H1 (cell line): ENCODE data around the gene MCFD2.
"Not testable (repeated sequence)": the region's sequence is repeated elsewhere in the genome, so short reads cannot be mapped to it uniquely, and the experiment has no call there.

Experiments
- CEBPB ChIP-seq: IDR thresholded peaks from 2 replicates; pipeline ENCODE4 v1.6.1; 2012; ENCODE audit warnings: low read depth, low read length
- PHF8 ChIP-seq: fragments of 200-600 bp; sonication (generic); conservative IDR thresholded peaks from 2 replicates; pipeline ENCODE4 v1.7.1; 2012; ENCODE audit warnings: low read depth, mild to moderate bottlenecking, inconsistent platforms, low read length, moderate library complexity
- POLR2A ChIP-seq, 2 experiments: IDR thresholded peaks; 1 replicate in 1 of 2; 2 replicates in 1 of 2; pipeline ENCODE4 v1.6.1; 2011; ENCODE audit warnings: low read depth in 2 of 2, low read length in 2 of 2, mild to moderate bottlenecking in 2 of 2; ENCODE audit errors: control extremely low read depth in 1 of 2
- POLR2AphosphoS5 ChIP-seq: IDR thresholded peaks from 2 replicates; pipeline ENCODE4 v1.6.1; 2011; ENCODE audit warnings: low read depth, low read length
- POU5F1 ChIP-seq: IDR thresholded peaks from 2 replicates; pipeline ENCODE4 v1.6.1; 2011; ENCODE audit warnings: low read depth, mild to moderate bottlenecking, low read length, moderate library complexity
- RBBP5 ChIP-seq: IDR thresholded peaks from 2 replicates; pipeline ENCODE4 v1.7.1; 2012; ENCODE audit warnings: low read depth, mild to moderate bottlenecking, inconsistent platforms, low read length, moderate library complexity, borderline replicate concordance
- RNF2 ChIP-seq: fragments of 200-900, 300-1000 bp; sonication (generic); IDR thresholded peaks from 2 replicates; pipeline ENCODE4 v1.7.1; 2016; ENCODE audit warnings: borderline replicate concordance, low read depth, mild to moderate bottlenecking, antibody characterized with exemption, low read length; ENCODE audit not compliant: poor library complexity, severe bottlenecking; ENCODE audit errors: missing control alignments
- SUZ12 ChIP-seq: fragments of 200-600 bp; sonication (generic); IDR thresholded peaks from 2 replicates; pipeline ENCODE4 v1.6.1; 2012; ENCODE audit warnings: mild to moderate bottlenecking, inconsistent platforms, low read length, moderate library complexity, mixed read lengths
- TCF12 ChIP-seq: IDR thresholded peaks from 2 replicates; pipeline ENCODE4 v1.6.1; 2011; ENCODE audit warnings: low read depth, mild to moderate bottlenecking, low read length
- TF ChIP-seq, protein P1 (sequence below), 3 experiments: IDR thresholded peaks; 1 replicate in 2 of 3; 2 replicates in 1 of 3; pipeline versions ENCODE4 v1.5.1 to v1.6.1; 2011; ENCODE audit warnings: low read length in 3 of 3, mild to moderate bottlenecking in 3 of 3, inconsistent platforms in 2 of 3, low read depth in 1 of 3, moderate library complexity in 1 of 3; ENCODE audit not compliant: insufficient read depth in 1 of 3; ENCODE audit errors: control extremely low read depth in 1 of 3
- TF ChIP-seq, protein P2 (sequence below): IDR thresholded peaks from 2 replicates; pipeline ENCODE4 v1.6.1; 2012; ENCODE audit warnings: low read length, inconsistent platforms

DNA sequence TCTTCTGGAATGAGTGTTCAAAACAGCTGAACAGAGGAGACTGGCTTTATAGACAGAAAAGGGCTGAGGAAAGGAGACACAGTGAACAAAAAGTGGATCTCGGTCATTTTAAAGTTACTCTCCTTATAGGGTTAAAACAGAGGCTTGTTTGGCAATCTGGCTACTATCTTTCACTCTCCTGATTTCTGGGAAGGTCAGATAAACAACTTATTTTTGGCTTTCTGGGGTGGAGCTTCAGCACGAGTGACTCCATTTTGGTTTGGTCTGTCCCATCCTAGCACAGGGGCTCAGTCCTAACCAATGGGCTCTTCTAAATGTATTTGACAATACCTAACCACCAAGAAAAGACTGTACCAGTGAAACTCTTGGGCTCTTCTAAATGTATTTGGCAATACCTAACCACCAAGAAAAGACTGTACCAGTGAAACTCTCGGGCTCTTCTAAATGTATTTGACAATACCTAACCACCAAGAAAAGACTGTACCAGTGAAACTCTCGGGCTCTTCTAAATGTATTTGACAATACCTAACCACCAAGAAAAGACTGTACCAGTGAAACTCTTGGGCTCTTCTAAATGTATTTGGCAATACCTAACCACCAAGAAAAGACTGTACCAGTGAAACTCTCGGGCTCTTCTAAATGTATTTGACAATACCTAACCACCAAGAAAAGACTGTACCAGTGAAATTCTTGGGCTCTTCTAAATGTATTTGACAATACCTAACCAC is 39.5 kb downstream of the MCFD2 start:
- not testable (repeated sequence) for TF ChIP-seq POLR2A (IDR thresholded peaks at IDR 0.05; ENCODE audit: control extremely low read depth in 1 of 2, low read depth in 2 of 2, low read length in 2 of 2); RBBP5; RNF2; TCF12; SUZ12; PHF8; POLR2AphosphoS5; POU5F1; CEBPB
- TF ChIP-seq, protein P1, sequence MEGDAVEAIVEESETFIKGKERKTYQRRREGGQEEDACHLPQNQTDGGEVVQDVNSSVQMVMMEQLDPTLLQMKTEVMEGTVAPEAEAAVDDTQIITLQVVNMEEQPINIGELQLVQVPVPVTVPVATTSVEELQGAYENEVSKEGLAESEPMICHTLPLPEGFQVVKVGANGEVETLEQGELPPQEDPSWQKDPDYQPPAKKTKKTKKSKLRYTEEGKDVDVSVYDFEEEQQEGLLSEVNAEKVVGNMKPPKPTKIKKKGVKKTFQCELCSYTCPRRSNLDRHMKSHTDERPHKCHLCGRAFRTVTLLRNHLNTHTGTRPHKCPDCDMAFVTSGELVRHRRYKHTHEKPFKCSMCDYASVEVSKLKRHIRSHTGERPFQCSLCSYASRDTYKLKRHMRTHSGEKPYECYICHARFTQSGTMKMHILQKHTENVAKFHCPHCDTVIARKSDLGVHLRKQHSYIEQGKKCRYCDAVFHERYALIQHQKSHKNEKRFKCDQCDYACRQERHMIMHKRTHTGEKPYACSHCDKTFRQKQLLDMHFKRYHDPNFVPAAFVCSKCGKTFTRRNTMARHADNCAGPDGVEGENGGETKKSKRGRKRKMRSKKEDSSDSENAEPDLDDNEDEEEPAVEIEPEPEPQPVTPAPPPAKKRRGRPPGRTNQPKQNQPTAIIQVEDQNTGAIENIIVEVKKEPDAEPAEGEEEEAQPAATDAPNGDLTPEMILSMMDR (IDR thresholded peaks at IDR 0.05; ENCODE audit: control extremely low read depth in 1 of 3, insufficient read depth in 1 of 3, low read depth in 1 of 3, low read length in 3 of 3): not testable (repeated sequence)
- TF ChIP-seq, protein P2, sequence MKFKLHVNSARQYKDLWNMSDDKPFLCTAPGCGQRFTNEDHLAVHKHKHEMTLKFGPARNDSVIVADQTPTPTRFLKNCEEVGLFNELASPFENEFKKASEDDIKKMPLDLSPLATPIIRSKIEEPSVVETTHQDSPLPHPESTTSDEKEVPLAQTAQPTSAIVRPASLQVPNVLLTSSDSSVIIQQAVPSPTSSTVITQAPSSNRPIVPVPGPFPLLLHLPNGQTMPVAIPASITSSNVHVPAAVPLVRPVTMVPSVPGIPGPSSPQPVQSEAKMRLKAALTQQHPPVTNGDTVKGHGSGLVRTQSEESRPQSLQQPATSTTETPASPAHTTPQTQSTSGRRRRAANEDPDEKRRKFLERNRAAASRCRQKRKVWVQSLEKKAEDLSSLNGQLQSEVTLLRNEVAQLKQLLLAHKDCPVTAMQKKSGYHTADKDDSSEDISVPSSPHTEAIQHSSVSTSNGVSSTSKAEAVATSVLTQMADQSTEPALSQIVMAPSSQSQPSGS: not testable (repeated sequence)
